HG03025 (cell line): ENCODE results near the gene CDS2.
A peak's percentile ranks its signal among the peaks of the same experiment; 100 is the strongest.
"Not testable (repeated sequence)": the region's sequence is repeated elsewhere in the genome, so short reads cannot be mapped to it uniquely, and the experiment has no call there.

Experiments
- ATAC-seq: cut with Tn5 transposase; IDR thresholded peaks from one replicate; pipeline ENCODE4 v1.9.1; 2021; ENCODE audit warnings: mild to moderate bottlenecking, moderate library complexity; ENCODE audit not compliant: unreplicated experiment, low FRiP score

The CDS2 gene

DNA sequence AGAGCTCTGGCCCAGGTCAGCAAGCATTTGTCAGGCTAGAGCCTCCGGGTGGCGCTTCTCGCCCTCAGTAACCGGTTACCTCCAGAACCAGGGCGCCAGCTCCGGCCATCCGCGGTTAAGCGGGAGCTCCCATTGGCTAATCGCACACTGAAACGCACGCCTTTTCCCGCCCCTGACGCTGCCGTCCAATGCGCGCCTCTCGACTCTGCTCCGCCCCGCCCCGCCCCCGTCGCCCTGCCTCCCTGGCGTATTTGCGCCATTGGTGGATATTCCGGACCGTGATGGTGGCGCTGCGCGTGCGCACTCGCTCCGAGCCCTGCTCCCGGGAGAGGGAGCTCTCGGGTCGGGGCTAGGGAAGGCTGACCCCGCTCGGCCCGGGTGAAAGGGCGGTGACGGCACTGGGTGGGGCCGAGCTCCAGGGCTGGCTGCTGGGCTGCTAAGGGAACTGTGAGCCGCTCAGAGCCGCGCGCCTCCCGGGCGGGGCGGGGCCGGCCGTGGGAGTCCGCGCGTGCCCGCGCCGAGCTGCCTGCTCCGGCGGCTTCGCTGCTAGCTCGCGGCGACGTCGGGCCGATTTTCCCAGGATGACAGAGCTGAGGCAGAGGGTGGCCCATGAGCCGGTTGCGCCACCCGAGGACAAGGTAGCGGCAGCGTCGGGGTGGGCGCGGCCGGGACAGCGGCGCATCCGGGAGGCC lies at the start of gene CDS2:
CDS2 (plus strand) TSS at position 497 of the 692 bp plus-strand sequence; CDS start at position 582, 85 bp downstream.
- ATAC-seq = peak; percentile 94

DNA sequence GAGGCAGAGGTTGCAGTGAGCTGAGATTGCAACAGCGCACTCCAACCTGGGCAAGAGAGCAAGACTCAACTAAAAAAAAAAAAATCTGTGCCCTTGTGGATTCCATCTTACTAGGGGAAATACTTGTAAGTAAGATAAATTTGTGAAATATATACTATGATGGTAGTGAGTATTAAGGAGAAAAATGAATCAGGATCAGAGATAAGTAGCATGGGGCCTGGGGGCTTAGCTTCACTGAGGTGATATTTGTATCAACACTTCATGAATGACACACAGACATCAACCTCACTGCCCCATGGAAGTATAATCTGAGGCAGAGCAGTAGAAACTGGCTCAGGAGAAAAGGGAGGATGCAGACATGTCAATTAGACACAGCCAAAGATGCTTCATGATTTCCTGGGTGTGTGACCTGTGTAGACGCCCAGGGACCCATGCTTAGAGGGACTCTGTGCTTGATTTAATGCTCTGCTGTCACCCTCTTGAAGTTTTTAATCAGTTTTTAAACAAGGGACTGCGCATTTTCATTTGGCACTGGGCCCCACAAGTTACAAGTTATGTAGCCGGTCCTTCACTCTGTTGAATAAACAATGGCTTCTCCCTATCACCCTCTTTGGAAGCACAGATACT lies 48.9 kb upstream of the CDS2 start:
- peak; percentile 6 for ATAC-seq

DNA sequence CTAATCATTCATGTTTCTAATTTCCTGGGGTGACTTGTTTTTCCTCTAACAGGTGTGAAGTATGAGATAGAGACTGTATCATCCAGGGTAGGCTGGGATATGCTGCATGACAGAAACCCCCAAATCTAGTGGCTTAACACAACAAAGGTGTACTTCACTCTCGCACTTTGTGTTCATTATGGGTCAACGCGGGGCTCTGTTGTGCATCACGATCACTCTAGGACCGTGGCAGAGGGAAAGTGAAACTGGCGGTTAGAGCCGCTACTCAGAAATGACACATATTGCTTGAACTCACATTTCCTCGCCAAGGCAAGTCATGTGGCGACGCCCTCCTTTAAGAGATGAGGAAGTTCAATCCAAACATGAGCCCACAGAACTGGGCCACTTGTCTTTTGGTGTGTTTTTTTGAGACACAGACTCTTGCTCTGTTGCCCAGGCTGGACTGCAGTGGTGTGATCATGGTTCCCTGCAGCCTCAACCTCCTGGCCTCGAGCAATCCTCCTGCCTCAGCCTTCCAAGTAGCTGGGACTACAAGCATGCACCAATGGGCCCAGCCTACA lies 48.3 kb upstream of the CDS2 start:
- peak; percentile 93 for ATAC-seq

DNA sequence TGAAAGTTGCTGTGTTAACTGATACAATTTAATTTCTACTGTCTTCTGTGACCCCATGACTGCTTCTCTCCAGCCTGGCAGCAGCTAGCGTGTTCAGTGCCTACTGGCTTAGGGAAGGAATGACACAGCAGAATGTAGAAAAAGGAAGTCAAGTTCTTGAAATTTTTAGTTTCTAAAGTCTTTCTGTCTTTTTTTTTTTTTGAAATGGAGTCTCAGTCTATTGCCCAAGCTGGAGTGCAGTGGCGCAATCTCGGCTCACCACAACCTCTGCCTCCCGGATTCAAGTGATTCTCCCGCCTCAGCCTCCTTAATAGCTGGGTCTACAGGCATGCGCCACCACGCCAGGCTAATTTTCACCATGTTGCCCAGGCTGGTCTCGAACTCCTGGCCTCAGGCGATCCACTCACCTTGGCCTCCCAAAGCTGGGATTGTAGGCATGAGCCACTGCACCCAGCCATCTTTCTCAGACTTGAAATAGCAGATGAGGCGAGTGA lies 46.4 kb upstream of the CDS2 start:
- no peak for ATAC-seq

DNA sequence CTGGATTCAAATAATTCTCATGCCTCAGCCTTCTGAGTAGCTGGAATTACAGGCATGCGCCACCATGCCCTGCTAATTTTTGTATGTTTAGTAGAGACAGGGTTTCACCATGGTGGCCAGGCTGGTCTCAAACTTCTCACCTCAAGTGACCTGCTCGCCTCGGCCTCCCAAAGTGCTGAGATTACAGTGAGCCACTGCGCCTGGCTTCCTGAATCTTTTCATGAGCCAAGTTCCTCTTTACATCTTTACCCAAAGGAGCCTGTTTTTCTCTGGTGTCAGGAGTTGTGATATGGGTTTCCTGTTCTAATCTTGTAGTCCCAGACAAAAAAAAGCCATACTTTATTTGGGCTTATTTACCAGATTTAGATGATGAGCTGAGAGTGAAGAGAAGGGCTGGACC lies 41.4 kb upstream of the CDS2 start:
- ATAC-seq = no peak

DNA sequence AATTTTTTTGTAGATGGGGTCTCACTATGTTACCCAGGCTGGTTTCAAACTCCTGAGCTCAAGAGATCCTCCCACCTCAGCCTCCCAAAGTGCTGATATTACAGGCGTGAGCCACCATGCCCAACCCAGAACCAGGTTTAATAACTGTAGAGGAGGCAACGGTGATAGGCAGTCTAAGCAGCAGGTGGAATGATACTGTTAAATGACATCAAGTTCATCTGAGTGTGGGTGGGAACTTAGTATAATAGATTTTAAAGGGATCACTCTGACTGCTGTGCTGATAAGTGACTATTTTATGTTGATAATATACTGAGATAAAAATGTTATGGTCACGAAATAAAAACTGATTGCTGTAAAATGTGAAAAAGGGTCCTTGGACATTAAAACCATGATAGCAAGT lies 38.1 kb upstream of the CDS2 start:
- no peak for ATAC-seq

DNA sequence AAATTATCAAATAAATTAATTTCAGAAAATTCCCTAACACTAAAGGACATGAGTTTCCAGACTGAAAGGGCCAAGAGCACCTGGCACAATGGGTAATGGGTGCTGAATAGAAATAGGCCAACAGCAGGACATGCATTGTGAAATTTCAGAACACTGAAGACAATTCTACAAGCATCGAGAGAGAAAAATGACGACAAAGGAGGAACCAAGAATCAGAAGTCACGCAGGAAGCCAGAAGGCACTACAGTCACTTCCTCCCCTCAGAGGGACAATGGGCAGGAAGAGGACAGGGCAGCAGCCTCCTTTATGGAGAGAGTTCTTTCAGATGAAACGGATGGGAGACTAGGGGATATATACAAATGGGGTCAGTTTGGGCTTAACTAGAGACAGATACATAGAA lies 36.6 kb upstream of the CDS2 start:
- ATAC-seq = no peak

DNA sequence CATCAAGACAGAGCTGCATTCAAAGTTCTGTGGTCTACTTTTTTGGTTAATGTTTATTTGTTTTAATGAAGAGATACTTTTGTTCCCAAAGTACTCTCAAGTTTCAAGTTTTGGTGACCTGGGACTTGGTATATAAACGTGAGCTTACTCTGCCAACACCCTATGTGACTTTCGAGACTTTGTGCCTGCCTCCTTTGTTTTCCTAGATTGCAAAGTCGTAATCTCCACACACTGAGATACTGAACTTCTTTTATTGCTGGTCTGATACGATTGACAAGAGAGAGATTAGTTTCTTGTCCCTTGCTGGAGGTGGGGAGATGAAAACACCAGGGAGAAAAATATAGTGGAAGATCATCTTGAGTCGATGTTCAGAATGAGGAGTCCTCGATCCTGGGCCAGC lies 34.9 kb upstream of the CDS2 start:
- ATAC-seq = no peak

DNA sequence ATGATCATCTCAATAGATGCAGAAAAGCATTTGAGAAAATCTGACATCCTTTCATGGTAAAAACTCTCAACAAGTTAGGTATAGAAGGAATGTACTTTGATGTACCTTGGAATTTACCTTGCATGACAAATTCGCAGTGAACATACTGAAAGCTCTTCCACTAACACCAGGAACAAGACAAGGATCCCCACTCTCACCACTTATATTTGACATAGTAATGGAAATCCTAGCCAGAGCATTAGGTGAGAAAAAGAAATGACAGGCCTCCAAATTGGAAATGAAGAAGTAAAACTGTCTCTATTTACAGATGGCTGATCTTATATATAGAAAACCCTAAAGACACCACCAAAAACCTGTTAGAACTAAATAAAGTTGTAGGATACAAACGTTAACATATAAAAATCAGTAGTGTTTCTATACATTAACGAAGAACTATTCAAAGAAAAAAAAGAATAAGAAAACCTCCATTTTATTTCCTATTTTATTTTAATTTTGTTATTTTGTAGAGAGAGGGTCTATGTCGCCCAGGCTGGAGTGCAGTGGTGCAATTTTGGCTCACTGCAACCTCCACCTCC lies 34.0 kb upstream of the CDS2 start:
- no peak for ATAC-seq

DNA sequence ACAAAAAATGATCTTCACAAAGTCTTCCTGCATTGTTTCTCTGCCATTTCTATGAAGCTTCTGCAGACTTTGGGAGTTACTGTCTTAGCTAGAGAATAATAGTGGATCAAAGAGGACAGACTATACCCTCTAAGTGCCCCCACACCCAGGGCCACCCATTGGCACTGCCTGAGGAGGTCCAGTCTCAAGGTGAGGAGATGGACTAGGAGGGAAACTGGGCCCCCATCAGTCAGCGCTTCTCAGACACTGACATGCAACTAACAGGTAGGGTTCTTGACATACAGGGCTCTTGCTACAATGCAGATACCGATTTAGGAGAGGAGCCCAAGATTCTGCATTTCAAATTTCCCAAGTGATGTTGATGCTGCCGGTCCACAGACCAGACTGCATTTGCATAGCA lies 31.4 kb upstream of the CDS2 start:
- no peak for ATAC-seq

DNA sequence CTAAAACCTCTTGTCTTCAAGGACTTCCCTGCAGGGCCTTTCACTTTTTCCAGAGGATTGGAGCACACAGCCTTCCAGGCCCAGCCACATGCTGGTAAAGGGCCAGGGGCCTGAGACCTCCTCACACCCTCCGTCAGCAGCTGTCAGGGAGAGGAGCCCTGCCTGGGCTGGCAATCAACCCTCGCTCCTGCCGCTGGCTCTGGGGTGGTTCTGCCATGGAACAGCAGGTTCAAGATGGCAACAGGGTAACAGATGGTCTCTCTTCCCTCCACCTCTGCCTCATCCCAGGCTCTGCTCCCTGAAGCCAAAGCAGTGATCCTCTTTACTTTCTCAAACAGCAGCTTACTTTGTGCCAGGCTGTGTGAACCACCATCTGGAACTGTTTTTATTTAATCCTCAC lies 30.9 kb upstream of the CDS2 start:
- ATAC-seq = no peak

DNA sequence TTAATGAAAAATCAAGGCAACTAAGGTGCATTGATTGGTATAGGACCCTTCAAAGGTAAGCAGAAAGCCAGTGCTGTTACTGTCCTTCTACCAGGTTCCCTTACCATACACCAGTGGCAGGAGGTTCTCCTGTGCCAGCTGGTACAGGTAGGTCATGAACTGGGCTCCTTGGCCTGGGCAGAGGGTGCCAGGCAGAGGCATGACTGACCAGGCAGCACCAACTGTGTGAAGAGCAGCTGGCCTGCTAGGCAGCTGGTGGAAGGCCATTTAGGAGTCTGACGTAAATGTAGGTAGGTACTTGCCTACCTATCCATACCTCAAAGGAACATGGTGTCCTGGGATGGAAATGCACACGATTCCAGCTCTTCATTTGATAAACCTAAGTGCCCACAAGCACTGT lies 30.3 kb upstream of the CDS2 start:
- no peak for ATAC-seq

DNA sequence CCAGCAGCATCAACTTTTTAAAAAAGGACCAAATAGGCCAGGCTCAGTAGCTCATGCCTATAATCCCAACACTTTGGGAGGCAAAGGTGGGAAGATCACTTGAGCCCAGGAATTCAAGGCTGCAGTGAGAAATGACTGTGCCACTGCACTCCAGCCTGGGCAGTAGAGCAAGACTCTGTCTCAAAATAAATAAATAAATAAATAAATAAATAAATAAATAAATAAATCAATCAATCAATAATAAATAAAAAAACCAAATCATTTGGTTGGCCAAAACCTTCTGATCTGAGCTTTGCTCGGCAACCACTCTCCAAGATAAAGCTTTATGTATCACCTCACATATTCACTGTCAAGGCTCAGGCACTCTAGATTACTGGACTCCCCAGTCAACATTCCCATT lies 27.8 kb upstream of the CDS2 start:
- not testable (repeated sequence) for ATAC-seq

DNA sequence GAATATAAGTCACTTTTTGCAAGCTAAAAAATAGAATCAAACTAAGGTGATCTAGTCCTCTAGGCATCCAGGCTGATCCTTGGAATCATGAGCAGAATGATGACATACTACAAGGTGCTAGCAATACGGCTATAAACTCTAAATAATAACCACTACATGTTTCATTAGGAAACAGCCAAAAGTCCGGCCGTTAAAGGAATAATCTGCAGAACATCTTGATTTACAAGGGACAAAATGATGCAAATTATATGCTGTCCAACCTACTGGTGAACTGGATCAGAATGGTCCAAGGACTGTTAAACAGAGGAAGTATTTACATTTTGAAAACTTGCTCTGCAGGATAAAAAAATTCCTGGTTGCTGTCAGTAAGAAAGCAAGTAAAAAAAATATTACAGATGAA lies 26.9 kb upstream of the CDS2 start:
- ATAC-seq = not testable (repeated sequence)

DNA sequence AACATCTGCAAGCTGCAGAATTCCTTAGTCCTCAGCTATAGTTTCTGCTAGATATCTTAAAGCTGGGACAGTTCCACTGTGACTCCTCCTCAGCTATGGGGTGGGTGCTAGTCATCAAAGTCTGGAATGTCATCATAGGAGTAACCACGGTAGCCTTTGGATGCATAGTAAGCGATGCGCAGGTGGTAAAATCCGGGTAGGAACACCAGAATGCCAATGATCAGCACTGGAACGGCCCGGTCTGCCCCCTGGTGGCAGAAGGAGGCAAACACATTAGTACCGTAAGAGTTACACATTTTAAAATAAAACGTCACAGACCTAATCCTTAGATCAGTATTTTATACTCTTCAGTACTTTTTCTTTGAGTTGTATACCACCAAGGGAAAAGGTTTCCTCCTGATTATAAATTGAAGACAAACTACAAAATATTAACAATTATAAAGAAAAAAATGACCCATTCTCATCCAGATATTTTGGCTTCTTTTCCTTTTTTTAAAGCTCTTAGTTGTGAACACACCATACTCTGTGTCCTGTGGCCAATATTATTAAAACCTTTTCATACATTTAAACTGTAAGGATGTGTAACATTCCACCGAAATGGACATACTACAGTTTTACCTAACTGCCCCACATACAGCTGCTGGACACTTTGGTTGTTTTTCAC lies 26.0 kb upstream of the CDS2 start:
- ATAC-seq = no peak

DNA sequence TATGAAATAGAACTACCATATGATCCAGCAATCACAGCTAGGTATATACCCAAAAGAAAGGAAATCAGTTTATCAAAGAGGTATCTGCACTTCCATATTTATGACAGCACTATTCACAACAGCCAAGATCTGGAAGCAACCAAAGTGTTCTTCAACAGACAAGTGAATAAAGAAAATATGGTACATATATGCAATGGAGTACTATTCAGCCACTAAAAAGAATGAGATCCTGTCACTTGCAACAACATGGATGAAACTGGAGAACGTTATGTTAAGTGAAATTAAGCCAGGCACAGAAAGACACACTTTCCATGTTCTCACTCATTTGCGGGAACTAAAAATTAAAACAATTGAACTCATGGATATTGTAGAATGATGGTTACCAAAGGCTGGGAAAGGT lies 22.3 kb upstream of the CDS2 start:
- ATAC-seq = no peak

DNA sequence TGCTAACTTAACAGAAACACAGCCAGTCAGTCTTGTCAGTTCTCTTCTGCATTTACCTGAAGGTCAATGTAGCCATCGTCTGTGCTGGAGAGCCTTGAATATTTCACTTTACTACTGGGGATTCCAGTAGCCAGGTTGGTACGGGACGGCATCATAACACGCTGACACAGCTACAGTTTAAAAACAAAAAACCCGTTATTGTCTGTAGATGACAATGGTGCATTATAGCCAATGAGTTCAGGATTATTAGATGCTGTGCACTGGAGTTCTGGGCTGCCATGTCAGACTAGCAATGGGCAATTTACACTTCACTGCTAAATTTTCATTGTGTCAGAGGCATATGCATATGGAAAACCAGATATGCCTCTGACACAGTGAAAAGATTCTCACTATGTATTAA lies 17.5 kb upstream of the CDS2 start:
- no peak for ATAC-seq

DNA sequence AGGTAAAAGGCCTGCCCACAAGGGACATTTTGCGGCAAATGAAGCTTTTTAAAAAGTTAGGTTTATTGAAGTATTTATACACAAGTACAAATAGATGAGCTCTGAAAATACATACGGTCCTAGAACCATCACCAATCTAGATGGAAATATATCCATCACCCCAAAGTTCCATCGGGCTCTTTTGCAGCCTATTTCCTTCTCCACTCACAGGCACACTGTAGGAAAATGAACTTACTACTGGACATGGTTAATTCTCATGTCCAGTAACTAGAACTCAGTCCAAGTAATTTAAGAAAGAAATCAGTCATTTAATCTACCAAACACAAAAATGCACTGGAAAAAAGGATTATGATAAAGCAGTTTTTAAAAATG lies 13.2 kb upstream of the CDS2 start:
- ATAC-seq = no peak

DNA sequence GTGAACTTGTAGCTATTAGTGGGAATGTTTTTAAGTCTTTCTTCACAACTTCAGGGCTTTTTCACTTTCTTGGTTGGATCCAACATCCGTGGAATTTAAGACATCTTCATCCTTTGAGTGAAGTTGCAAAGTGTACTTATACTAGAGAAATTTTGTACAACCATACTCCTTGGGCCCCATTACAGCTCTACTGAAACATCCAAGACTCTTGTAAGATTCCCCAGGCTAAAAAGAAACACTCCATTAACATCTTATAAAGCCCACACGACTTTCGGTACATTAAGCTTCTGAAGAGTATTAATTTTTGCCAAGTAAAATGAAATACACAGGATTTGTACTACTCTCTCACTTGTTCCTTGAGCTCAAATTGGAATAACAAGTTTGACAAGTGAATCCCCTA lies 12.4 kb upstream of the CDS2 start:
- ATAC-seq = no peak

DNA sequence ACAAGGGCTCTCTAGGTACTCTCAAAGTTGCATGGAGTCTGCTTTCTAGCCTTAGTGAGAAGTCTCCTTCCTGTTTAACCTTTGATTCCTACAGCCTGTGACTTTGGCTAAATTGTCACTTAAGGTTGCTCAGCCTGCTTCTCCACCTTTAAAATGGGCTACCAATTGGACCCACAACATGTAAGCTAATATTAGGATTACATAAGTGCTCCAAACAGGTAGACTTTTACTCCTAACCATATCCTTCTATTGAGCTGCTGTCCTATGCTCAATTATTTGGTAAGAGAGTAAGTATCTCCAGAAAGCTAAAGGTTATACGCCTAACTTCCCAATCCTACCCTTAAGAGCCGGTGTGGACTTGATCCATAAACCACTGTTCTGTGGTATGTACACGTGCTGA lies 9.9 kb upstream of the CDS2 start:
- ATAC-seq = no peak
